B cell (primary cell): ENCODE results near the gene ARPP21.

Source experiments
- CTCF ChIP-seq: fragments of 200-600 bp; IDR thresholded peaks from one replicate; pipeline ENCODE4 v1.8.0; 2022; ENCODE audit warnings: antibody characterized with exemption, mild to moderate bottlenecking
- EZH2 ChIP-seq: IDR thresholded peaks from 2 replicates; pipeline ENCODE4 v1.6.1; 2012; ENCODE audit warnings: borderline replicate concordance, low read depth, mild to moderate bottlenecking, moderate library complexity, low read length; ENCODE audit not compliant: insufficient read depth, poor library complexity, severe bottlenecking

DNA sequence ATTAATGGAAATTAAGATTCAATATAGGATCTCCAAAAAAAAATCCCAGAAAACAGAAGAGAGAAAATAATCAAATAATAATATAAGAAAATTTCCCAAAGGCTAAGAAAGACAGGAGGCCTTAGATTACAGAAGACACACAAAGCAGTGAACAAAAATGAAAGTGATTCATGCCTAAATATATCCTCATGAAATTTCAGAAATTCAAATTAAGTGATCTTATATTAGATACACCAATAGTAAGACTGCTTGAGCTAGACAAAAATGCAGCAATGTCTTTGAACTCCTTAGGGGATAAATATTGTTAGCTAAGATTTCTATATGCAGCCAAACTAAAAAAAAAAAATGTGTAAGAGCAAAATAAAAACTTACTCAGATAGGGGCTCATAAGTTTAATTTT is 44.6 kb upstream of the ARPP21 start:
- TF ChIP-seq CTCF = no peak
- no peak for TF ChIP-seq EZH2
